Esophagus muscularis mucosa (tissue), 4 donors: ENCODE results near the gene RPS2. TPM values are rescaled to one million over a fixed set of nuclear protein-coding genes. Genes with fewer than 3 reads are reported as not detected.

Experiments
- DNase-seq: peaks from one replicate; pipeline ENCODE4 v3.0.0-alpha.2; 2017; ENCODE audit errors: extremely low spot score
- H3K27ac ChIP-seq, 4 donors: fragments of 200-600 bp; sonication (generic); replicated peaks in 1 of 4; 1 replicate in 3 of 4; 2 replicates in 1 of 4; pipeline ENCODE4 v1.5.1; 2016 to 2019; ENCODE audit warnings: mild to moderate bottlenecking in 1 of 4
- H3K27me3 ChIP-seq, 4 donors: fragments of 200-600 bp; sonication (generic); one replicate each; pipeline versions ENCODE4 v1.5.1 to v1.6.0; 2016 to 2019
- H3K36me3 ChIP-seq, 4 donors: fragments of 200-600 bp; sonication (generic); one replicate each; pipeline ENCODE4 v1.5.1; 2016 to 2019
- H3K4me1 ChIP-seq, 4 donors: fragments of 200-600 bp; sonication (generic); one replicate each; pipeline ENCODE4 v1.5.1; 2016 to 2019
- H3K4me3 ChIP-seq, 4 donors: fragments of 200-600 bp; sonication (generic); 1 replicate in 2 of 4; 2 replicates in 2 of 4; pipeline ENCODE4 v1.5.1; 2016 to 2019; ENCODE audit warnings: mild to moderate bottlenecking in 4 of 4, moderate library complexity in 1 of 4
- H3K9me3 ChIP-seq, 4 donors: fragments of 200-600 bp; sonication (generic); 1 replicate in 3 of 4; 2 replicates in 1 of 4; pipeline ENCODE4 v1.5.1; 2016 to 2019
- EP300 ChIP-seq: sonication (generic); formaldehyde crosslinking; IDR thresholded peaks from one replicate; pipeline ENCODE4 v1.6.1; 2017; ENCODE audit warnings: antibody characterized with exemption
- POLR2A ChIP-seq: fragments of 450-650 bp; IDR thresholded peaks from one replicate; pipeline ENCODE4 v1.6.1; 2017; ENCODE audit warnings: antibody characterized with exemption, moderate library complexity, mild to moderate bottlenecking, low read depth
- POLR2AphosphoS5 ChIP-seq, 2 donors: sonication (generic); formaldehyde crosslinking; IDR thresholded peaks; one replicate each; pipeline ENCODE4 v1.6.1; 2017; ENCODE audit warnings: antibody characterized with exemption in 2 of 2
- WGBS: methylation state at CpG from one replicate; pipeline ENCODE4 v1.1.5; 2018; 5-methylcytosine and 5-hydroxymethylcytosine counted together
- intact Hi-C: fragments of 100-400 bp; cut with DNase I; formaldehyde crosslinking; loops from one replicate; pipeline ENCODE4 v1.15.1; 2023
- total RNA-seq, 4 donors: library from RNA; depleted of rRNA; stranded (reverse); fragments of >200 nt; gene quantifications; one replicate each; pipeline versions ENCODE4 v1.1.0 to v1.2.1, GENCODE V29; 2016
- TF ChIP-seq, protein P1 (sequence below), 3 experiments: fragments of 200-600 bp in 2 of 3; fragments of 450-650 bp in 1 of 3; sonication (generic) in 2 of 3; IDR thresholded peaks; one replicate each; pipeline ENCODE4 v1.5.1; 2017 to 2019; ENCODE audit warnings: antibody characterized with exemption in 3 of 3, mild to moderate bottlenecking in 2 of 3, moderate library complexity in 1 of 3

Gene RPS2
- total RNA-seq, 4 donors from 2014 or later: 1,144 to 2,342 (median 1,414) TPM

DNA sequence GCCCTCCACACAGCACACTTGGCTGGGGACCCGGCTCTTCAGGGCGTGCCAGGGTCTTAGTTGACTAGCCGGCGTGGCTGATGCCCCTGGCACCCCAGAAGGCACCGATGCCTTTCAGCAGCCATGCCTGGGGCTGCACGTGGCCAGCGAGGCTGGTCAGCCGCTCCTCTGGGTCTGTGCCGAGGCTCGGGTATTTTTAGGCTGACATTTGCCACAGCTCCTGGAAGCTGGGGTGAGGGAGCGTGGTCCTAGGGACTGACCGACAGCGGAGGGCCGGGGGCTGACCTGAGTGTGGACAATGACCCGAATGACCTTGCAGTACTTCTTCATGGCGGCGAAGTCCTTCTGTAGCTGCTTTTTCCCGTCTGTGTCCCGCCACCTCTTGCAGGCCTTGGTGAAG lies 14.1 kb downstream of the RPS2 start:
- Histone ChIP-seq H3K4me3 (no peak overlapping the region), H3K27ac (no peak overlapping the region), H3K27me3 (no peaks in the 10 kb centered on the region), H3K4me1 (no peaks in the 10 kb centered on the region), H3K36me3 (no peaks in the 10 kb centered on the region), H3K9me3 (no peaks in the 10 kb centered on the region)
- 80% methylated on average over 1 of the region's 19 CpGs for WGBS
- TF ChIP-seq EP300: no peak
- TF ChIP-seq, protein P1, sequence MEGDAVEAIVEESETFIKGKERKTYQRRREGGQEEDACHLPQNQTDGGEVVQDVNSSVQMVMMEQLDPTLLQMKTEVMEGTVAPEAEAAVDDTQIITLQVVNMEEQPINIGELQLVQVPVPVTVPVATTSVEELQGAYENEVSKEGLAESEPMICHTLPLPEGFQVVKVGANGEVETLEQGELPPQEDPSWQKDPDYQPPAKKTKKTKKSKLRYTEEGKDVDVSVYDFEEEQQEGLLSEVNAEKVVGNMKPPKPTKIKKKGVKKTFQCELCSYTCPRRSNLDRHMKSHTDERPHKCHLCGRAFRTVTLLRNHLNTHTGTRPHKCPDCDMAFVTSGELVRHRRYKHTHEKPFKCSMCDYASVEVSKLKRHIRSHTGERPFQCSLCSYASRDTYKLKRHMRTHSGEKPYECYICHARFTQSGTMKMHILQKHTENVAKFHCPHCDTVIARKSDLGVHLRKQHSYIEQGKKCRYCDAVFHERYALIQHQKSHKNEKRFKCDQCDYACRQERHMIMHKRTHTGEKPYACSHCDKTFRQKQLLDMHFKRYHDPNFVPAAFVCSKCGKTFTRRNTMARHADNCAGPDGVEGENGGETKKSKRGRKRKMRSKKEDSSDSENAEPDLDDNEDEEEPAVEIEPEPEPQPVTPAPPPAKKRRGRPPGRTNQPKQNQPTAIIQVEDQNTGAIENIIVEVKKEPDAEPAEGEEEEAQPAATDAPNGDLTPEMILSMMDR (IDR thresholded peaks at IDR 0.05): no peak
- no peak for TF ChIP-seq POLR2AphosphoS5 (IDR thresholded peaks at IDR 0.05)
- intact Hi-C loops: no loop called here
- no peak for DNase-seq

DNA sequence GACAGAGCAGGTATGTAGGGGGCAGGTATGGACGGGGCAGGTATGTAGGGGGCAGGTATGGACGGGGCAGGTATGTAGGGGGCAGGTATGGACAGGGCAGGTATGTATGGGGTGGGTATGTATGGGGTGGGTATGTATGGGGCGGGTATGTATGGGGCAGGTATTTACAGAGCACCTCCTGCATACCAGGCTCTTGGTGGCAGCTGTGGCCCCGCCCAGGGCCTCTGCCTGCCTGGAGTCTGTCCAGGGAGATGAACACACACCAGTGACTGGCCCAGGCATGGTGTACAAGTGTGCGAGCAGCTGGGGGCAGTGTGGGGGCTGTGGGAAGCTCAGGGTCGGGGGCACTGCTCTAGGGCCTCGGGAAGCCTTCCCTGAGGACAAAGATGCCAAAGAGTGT lies 14.6 kb downstream of the RPS2 start:
- Histone ChIP-seq H3K27me3 (no peaks in the 10 kb centered on the region), H3K4me3 (no peak overlapping the region), H3K4me1 (no peaks in the 10 kb centered on the region), H3K36me3 (no peaks in the 10 kb centered on the region), H3K9me3 (no peaks in the 10 kb centered on the region), H3K27ac (no peak overlapping the region)
- intact Hi-C loops: no loop called here
- DNase-seq: no peak
- WGBS: 72% methylated on average over 7 of the region's 7 CpGs
- TF ChIP-seq EP300 (no peak), POLR2AphosphoS5 (IDR thresholded peaks at IDR 0.05) (no peak), POLR2A (no peak)
- TF ChIP-seq, protein P1 (IDR thresholded peaks at IDR 0.05): no peak

DNA sequence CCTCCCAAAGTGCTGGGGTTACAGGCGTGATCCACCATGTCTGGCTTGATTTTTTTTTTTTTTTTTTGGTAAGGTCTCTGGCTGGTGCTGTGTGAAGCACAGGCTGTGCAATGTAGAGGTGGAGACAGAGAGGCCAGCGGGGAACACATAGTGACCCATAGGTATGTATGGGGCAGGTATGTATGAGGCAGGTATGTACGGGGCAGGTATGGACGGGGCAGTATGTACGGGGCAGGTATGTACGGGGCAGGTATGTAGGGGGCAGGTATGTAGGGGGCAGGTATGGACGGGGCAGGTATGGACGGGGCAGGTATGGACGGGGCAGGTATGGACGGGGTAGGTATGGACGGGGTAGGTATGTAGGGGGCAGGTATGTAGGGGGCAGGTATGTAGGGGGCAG lies 15.1 kb downstream of the RPS2 start:
- intact Hi-C loops: no loop called here
- WGBS: 90% methylated on average over 11 of the region's 11 CpGs

DNA sequence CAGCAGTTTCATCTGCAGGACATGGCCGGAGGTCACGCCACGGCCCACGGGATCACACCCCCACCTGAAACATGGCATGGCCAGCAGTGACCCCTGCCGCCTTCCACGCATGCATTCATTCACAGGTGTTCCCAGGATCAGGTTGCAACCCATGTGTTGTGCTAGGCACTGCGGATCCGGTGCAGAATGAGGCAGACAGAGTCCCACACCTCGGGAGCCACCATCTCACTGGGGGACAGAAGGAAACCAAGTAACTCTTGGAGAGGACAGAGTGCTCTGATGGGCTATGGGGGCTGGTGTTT lies 17.3 kb downstream of the RPS2 start:
- intact Hi-C loops: no loop called here
- Histone ChIP-seq H3K36me3 (no peaks in the 10 kb centered on the region), H3K27me3 (no peaks in the 10 kb centered on the region), H3K4me3 (no peak overlapping the region), H3K9me3 (no peaks in the 10 kb centered on the region), H3K27ac (no peak overlapping the region), H3K4me1 (peaks cover 2 to 14% (median 11%) of the 10 kb centered on the region in 4 donors)
- no peak for DNase-seq
- TF ChIP-seq POLR2AphosphoS5 (IDR thresholded peaks at IDR 0.05) (no peak), POLR2A (no peak), EP300 (no peak)
- TF ChIP-seq, protein P1 (IDR thresholded peaks at IDR 0.05): no peak
- WGBS: 83% methylated on average over 4 of the region's 9 CpGs

More for the DNA sequence above, 15.1 kb downstream of the RPS2 start:
- TF ChIP-seq EP300 (no peak), POLR2A (no peak), POLR2AphosphoS5 (IDR thresholded peaks at IDR 0.05) (no peak)
- TF ChIP-seq, protein P1 (IDR thresholded peaks at IDR 0.05): no peak
- Histone ChIP-seq H3K4me3 (no peak overlapping the region), H3K36me3 (no peaks in the 10 kb centered on the region), H3K4me1 (no peaks in the 10 kb centered on the region), H3K27me3 (no peaks in the 10 kb centered on the region), H3K27ac (no peak overlapping the region), H3K9me3 (no peaks in the 10 kb centered on the region)
- DNase-seq: no peak

DNA sequence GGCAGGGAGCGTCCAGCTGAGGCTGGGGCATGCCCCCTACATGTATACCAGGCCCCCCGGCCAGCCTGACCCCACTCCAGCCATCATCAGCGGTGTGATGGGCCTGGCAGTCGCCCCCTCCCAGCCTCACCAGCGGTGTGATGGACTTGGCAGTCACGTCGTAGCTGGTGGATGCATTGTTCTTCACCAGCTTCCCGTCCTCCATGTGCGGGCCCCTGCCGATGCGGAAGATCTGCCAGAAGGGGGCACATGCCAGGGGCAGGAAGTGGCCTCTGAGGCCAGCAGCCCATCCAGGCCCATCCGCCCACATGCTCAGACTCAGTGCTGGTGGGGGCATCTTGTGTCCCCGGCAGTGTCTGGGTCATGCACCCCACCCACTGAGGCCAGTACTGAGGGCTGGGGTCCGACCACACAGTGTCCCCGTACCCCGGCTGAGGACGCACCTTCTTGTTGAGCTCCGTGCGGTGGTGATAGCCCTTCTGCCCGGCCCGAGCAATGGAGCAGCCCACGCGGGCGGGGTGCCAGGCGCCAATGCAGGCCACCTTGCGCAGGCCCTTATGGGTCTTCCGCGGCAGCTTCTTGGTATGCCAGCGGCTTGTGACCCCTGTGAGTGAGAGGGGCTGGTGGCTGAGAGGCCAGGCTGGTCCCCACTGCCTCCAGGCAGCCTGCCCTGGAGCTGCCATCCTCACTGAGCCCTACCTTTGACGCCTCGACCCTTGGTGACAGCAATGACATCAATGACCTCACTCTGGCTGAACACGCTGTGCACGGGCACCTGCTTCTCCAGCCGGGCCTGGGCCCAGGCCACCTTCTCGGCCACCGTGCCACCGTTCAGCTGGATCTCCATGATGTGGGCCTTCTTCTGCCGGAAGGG lies 17.9 kb downstream of the RPS2 start:
- H3K27ac ChIP-seq: no peak overlapping the region
- H3K9me3 ChIP-seq: no peaks in the 10 kb centered on the region
- TF ChIP-seq POLR2AphosphoS5 (IDR thresholded peaks at IDR 0.05): no peak
- no peak for TF ChIP-seq EP300
- no peak for TF ChIP-seq POLR2A
- TF ChIP-seq, protein P1 (IDR thresholded peaks at IDR 0.05): no peak
- no peaks in the 10 kb centered on the region for H3K27me3 ChIP-seq
- no peak overlapping the region for H3K4me3 ChIP-seq
- intact Hi-C loops: no loop called here
- no peaks in the 10 kb centered on the region for H3K36me3 ChIP-seq
- no peak for DNase-seq
- WGBS: 89% methylated on average over 19 of the region's 38 CpGs
- peaks cover 8 to 19% (median 17%) of the 10 kb centered on the region in 4 donors for H3K4me1 ChIP-seq
